ENCODE results near the gene ZNF593.

Gene ZNF593

GRCh38 chr1:26148887-26149286, 20.8 kb upstream of the ZNF593 start:
- no peak for DNase-seq (ENCODE audit: low read depth, low spot score)

GRCh38 chr1:26153966-26154532, 15.7 kb upstream of the ZNF593 start:
- DNase-seq (ENCODE audit: low read depth, low spot score), result no peak

GRCh38 chr1:26154750-26155149, 15.0 kb upstream of the ZNF593 start:
- DNase-seq (ENCODE audit: low read depth, low spot score), result no peak

- no peak for DNase-seq (ENCODE audit: low read depth, low spot score)
Observed at GRCh38 chr1:26155370-26156284, 14.1 kb upstream of the ZNF593 start.

- DNase-seq (ENCODE audit: low read depth, low spot score), result no peak
Observed at GRCh38 chr1:26156285-26157038, 13.2 kb upstream of the ZNF593 start.

- DNase-seq (ENCODE audit: low read depth, low spot score), result no peak
Observed at GRCh38 chr1:26158271-26158907, 11.3 kb upstream of the ZNF593 start.

GRCh38 chr1:26158908-26159742, 10.6 kb upstream of the ZNF593 start, which contains the start of gene FAM110D:
Gene FAM110D, plus strand, starts transcription at chr1:26159079. Its CDS starts 2,213 bp downstream, at chr1:26161292.
- DNase-seq (ENCODE audit: low read depth, low spot score), result no peak

GRCh38 chr1:26159743-26160039, 10.0 kb upstream of the ZNF593 start:
- DNase-seq (ENCODE audit: low read depth, low spot score), result no peak

GRCh38 chr1:26160527-26161414, 8.9 kb upstream of the ZNF593 start:
- no peak for DNase-seq (ENCODE audit: low read depth, low spot score)

GRCh38 chr1:26161415-26162219, 8.1 kb upstream of the ZNF593 start:
- no peak for DNase-seq (ENCODE audit: low read depth, low spot score)

- no peak for DNase-seq (ENCODE audit: low read depth, low spot score)
Observed at GRCh38 chr1:26162220-26162709, 7.4 kb upstream of the ZNF593 start.

- no peak for DNase-seq (ENCODE audit: low read depth, low spot score)
Observed at GRCh38 chr1:26163684-26164035, 6.0 kb upstream of the ZNF593 start.

GRCh38 chr1:26164036-26164860, 5.5 kb upstream of the ZNF593 start:
- DNase-seq (ENCODE audit: low read depth, low spot score), result no peak

- DNase-seq (ENCODE audit: low read depth, low spot score), result no peak
Observed at GRCh38 chr1:26164861-26165842, 4.6 kb upstream of the ZNF593 start.

GRCh38 chr1:26166719-26167281, 2.9 kb upstream of the ZNF593 start:
- no peak for DNase-seq (ENCODE audit: low read depth, low spot score)

GRCh38 chr1:26168410-26169197, 1.1 kb upstream of the ZNF593 start, which contains the start of gene C1orf232:
Gene C1orf232, minus strand, starts transcription at chr1:26168963. Its CDS starts 464 bp downstream, at chr1:26168499.
- DNase-seq (ENCODE audit: low read depth, low spot score), result no peak
